Keratinocyte (primary cell): Measurements from ENCODE around the gene FBXO10. TPM values are rescaled to one million over a fixed set of nuclear protein-coding genes. Genes with fewer than 3 reads are reported as not detected.

Experiments
- DNase-seq: peaks from one replicate; pipeline ENCODE4 v3.0.0-alpha.2; 2011; ENCODE audit warnings: low read depth, missing footprints, low spot score
- FAIRE-seq: peaks from 2 replicates; lab custom pipeline; 2011; peaks lifted over from hg19 to GRCh38; lab: Jason Lieb, UNC
- H2AFZ ChIP-seq: 2 replicates; pipeline ENCODE4 v1.6.0; 2012; ENCODE audit warnings: low read length, control low read depth, inconsistent platforms; ENCODE audit not compliant: control insufficient read depth
- H3K27ac ChIP-seq: 2 replicates; pipeline ENCODE4 v1.5.1; 2011; ENCODE audit warnings: low read length; ENCODE audit not compliant: control insufficient read depth, insufficient read depth
- H3K27me3 ChIP-seq: 3 replicates; pipeline ENCODE4 v1.6.0; 2011; ENCODE audit warnings: low read length; ENCODE audit not compliant: control insufficient read depth, insufficient read depth; ENCODE audit errors: extremely low read depth
- H3K36me3 ChIP-seq, 2 experiments: 2 replicates in 1 of 2; 3 replicates in 1 of 2; pipeline ENCODE4 v1.5.1; 2011; ENCODE audit warnings: low read length in 2 of 2, mild to moderate bottlenecking in 1 of 2; ENCODE audit not compliant: control insufficient read depth in 2 of 2, insufficient read depth in 2 of 2; ENCODE audit errors: extremely low read depth in 1 of 2
- H3K4me1 ChIP-seq: 3 replicates; pipeline ENCODE4 v1.5.1; 2011; ENCODE audit warnings: low read length; ENCODE audit not compliant: control insufficient read depth, insufficient read depth; ENCODE audit errors: extremely low read depth
- H3K4me2 ChIP-seq: 3 replicates; pipeline ENCODE4 v1.6.0; 2011; ENCODE audit warnings: low read depth, low read length; ENCODE audit not compliant: control insufficient read depth, insufficient read depth; ENCODE audit errors: extremely low read depth
- H3K4me3 ChIP-seq, 3 experiments: fragments of 200-600 bp in 1 of 3; sonication (generic) in 1 of 3; 2 replicates in 2 of 3; 3 replicates in 1 of 3; pipeline ENCODE4 v1.5.1; 2011 to 2016; ENCODE audit warnings: low read length in 3 of 3, mild to moderate bottlenecking in 3 of 3, control low read depth in 2 of 3, inconsistent platforms in 1 of 3, low read depth in 1 of 3, mixed read lengths in 1 of 3, mixed run types in 1 of 3, moderate library complexity in 1 of 3; ENCODE audit not compliant: control insufficient read depth in 2 of 3, insufficient read depth in 2 of 3; ENCODE audit errors: extremely low read depth in 1 of 3
- H3K79me2 ChIP-seq: 2 replicates; pipeline ENCODE4 v1.6.0; 2012; ENCODE audit warnings: low read length; ENCODE audit not compliant: control insufficient read depth, insufficient read depth
- H3K9ac ChIP-seq: 3 replicates; pipeline ENCODE4 v1.6.0; 2011; ENCODE audit warnings: low read length; ENCODE audit not compliant: control insufficient read depth, insufficient read depth; ENCODE audit errors: extremely low read depth
- H3K9me1 ChIP-seq: 3 replicates; pipeline ENCODE4 v1.6.0; 2011; ENCODE audit warnings: low read length; ENCODE audit not compliant: control insufficient read depth, insufficient read depth; ENCODE audit errors: extremely low read depth
- H3K9me3 ChIP-seq: 2 replicates; pipeline ENCODE4 v1.5.1; 2012; ENCODE audit warnings: low read depth, low read length; ENCODE audit not compliant: control insufficient read depth
- H4K20me1 ChIP-seq: 3 replicates; pipeline ENCODE4 v1.6.0; 2011; ENCODE audit warnings: low read length; ENCODE audit not compliant: control insufficient read depth, insufficient read depth; ENCODE audit errors: extremely low read depth
- EZH2 ChIP-seq: IDR thresholded peaks from one replicate; pipeline ENCODE4 v1.6.1; 2012; ENCODE audit warnings: inconsistent platforms, mild to moderate bottlenecking, low read length, moderate library complexity
- dilution Hi-C: fragments of 300-500 bp; cut with MboI; formaldehyde crosslinking; loops from one replicate; pipeline ENCODE4 v1.7.0; 2020; ENCODE audit warnings: low sequenced_read_pairs; ENCODE audit not compliant: extremely low pct_ligation_motif_present
- polyA plus RNA-seq, 5 experiments: library from polyadenylated mRNA; depleted of rRNA in 3 of 5; stranded (reverse) in 3 of 5; stranded (forward) in 1 of 5; unstranded in 1 of 5; fragments of >200 nt; gene quantifications; 1 replicate in 1 of 5; 2 replicates in 3 of 5; 3 replicates in 1 of 5; pipeline versions ENCODE4 v1.2.1 to v1.2.3, GENCODE V29; 2011 to 2012; ENCODE audit warnings: missing spikeins in 2 of 5, low read depth in 1 of 5, low replicate concordance in 1 of 5
- TF ChIP-seq, protein P1 (sequence below), 3 experiments: IDR thresholded peaks in 1 of 3; conservative IDR thresholded peaks in 1 of 3; optimal IDR thresholded peaks in 1 of 3; 2 replicates in 2 of 3; 3 replicates in 1 of 3; pipeline versions ENCODE3 to v1.5.1; 2011; ENCODE audit warnings: low read length in 3 of 3, mild to moderate bottlenecking in 3 of 3, moderate library complexity in 2 of 3, control low read depth in 1 of 3, inconsistent platforms in 1 of 3; ENCODE audit not compliant: insufficient read depth in 2 of 3; ENCODE audit errors: extremely low read depth in 1 of 3

Gene FBXO10
- polyA plus RNA-seq, 1 donor (not counting 4 experiments of a cell fraction or from before 2014, with no cell fraction given), result 4.1 TPM

- H3K9me1 ChIP-seq, result no peaks in the 10 kb centered on the region
- dilution Hi-C loops, result no loop called here
- no peaks in the 10 kb centered on the region for H3K27me3 ChIP-seq
- no peak for TF ChIP-seq EZH2
- TF ChIP-seq, protein P1, sequence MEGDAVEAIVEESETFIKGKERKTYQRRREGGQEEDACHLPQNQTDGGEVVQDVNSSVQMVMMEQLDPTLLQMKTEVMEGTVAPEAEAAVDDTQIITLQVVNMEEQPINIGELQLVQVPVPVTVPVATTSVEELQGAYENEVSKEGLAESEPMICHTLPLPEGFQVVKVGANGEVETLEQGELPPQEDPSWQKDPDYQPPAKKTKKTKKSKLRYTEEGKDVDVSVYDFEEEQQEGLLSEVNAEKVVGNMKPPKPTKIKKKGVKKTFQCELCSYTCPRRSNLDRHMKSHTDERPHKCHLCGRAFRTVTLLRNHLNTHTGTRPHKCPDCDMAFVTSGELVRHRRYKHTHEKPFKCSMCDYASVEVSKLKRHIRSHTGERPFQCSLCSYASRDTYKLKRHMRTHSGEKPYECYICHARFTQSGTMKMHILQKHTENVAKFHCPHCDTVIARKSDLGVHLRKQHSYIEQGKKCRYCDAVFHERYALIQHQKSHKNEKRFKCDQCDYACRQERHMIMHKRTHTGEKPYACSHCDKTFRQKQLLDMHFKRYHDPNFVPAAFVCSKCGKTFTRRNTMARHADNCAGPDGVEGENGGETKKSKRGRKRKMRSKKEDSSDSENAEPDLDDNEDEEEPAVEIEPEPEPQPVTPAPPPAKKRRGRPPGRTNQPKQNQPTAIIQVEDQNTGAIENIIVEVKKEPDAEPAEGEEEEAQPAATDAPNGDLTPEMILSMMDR (optimal IDR thresholded peaks at IDR 0.05 in 1 of 3, IDR thresholded peaks at IDR 0.05 in 1 of 3, conservative IDR thresholded peaks at IDR 0.05 in 1 of 3; ENCODE audit: extremely low read depth in 1 of 3, insufficient read depth in 2 of 3, low read length in 3 of 3), result no peak
- peaks cover 31 to 52% of the 10 kb centered on the region in 2 experiments for H3K36me3 ChIP-seq
- H3K9ac ChIP-seq, result no peak overlapping the region
- no peak overlapping the region for H3K4me2 ChIP-seq
- peaks cover 2% of the 10 kb centered on the region for H4K20me1 ChIP-seq
- H3K9me3 ChIP-seq, result no peaks in the 10 kb centered on the region
- H3K27ac ChIP-seq, result no peak overlapping the region
- no peaks in the 10 kb centered on the region for H3K4me1 ChIP-seq
- no peak overlapping the region for H2AFZ ChIP-seq
- H3K4me3 ChIP-seq, result no peak overlapping the region
- H3K79me2 ChIP-seq, result no peaks in the 10 kb centered on the region
- no peak for DNase-seq
- no peak for FAIRE-seq
Observed at GRCh38 chr9:37504605-37505004, 71.6 kb downstream of the FBXO10 start.

- DNase-seq (no peak), FAIRE-seq (no peak)
- no peak for TF ChIP-seq EZH2
- TF ChIP-seq, protein P1 (optimal IDR thresholded peaks at IDR 0.05 in 1 of 3, IDR thresholded peaks at IDR 0.05 in 1 of 3, conservative IDR thresholded peaks at IDR 0.05 in 1 of 3; ENCODE audit: extremely low read depth in 1 of 3, insufficient read depth in 2 of 3, low read length in 3 of 3), result no peak
- Histone ChIP-seq H3K79me2 (peaks cover 3% of the 10 kb centered on the region), H3K4me1 (no peaks in the 10 kb centered on the region), H4K20me1 (peaks cover 2% of the 10 kb centered on the region), H3K4me3 (no peak overlapping the region), H3K4me2 (no peak overlapping the region), H2AFZ (no peak overlapping the region), H3K27ac (no peak overlapping the region), H3K27me3 (no peaks in the 10 kb centered on the region), H3K9me3 (no peaks in the 10 kb centered on the region), H3K36me3 (peaks cover 31 to 56% of the 10 kb centered on the region in 2 experiments), H3K9me1 (no peaks in the 10 kb centered on the region), H3K9ac (no peak overlapping the region)
- dilution Hi-C loops, result no loop called here
Observed at GRCh38 chr9:37503736-37504135, 72.4 kb downstream of the FBXO10 start.
